Neural crest cell (in vitro differentiated cells): Measurements from ENCODE around the gene HEPHL1. TPM values are rescaled to one million over a fixed set of nuclear protein-coding genes. Genes with fewer than 3 reads are reported as not detected.
A peak's percentile ranks its signal among the peaks of the same experiment; 100 is the strongest.

Experiments
- DNase-seq: peaks from one replicate; pipeline ENCODE4 v3.0.0; 2021; ENCODE audit warnings: low read depth, mixed read lengths, low spot score
- H3K27ac Mint-ChIP-seq: one replicate; pipeline ENCODE4 v1.8.0; 2021; ENCODE audit warnings: mild to moderate bottlenecking, mixed read lengths; ENCODE audit not compliant: unreplicated experiment
- H3K27me3 Mint-ChIP-seq: 2 replicates; pipeline ENCODE4 v1.8.0; 2021; ENCODE audit warnings: low read depth, mild to moderate bottlenecking, mixed read lengths
- H3K36me3 Mint-ChIP-seq: 2 replicates; pipeline ENCODE4 v1.8.0; 2021; ENCODE audit warnings: low read depth, mild to moderate bottlenecking, mixed read lengths
- H3K4me1 Mint-ChIP-seq: 2 replicates; pipeline ENCODE4 v1.8.0; 2021; ENCODE audit warnings: mixed read lengths
- H3K4me3 Mint-ChIP-seq: one replicate; pipeline ENCODE4 v1.8.0; 2021; ENCODE audit warnings: mild to moderate bottlenecking, mixed read lengths
- H3K9me3 Mint-ChIP-seq: 2 replicates; pipeline ENCODE4 v1.8.0; 2021; ENCODE audit warnings: mixed read lengths
- total RNA-seq: library from RNA; stranded (reverse); gene quantifications from 2 replicates; pipeline ENCODE4 v1.2.1, GENCODE V29; 2021
- TF ChIP-seq, protein P1 (sequence below): fragments of 200-600 bp; sonication (generic); conservative IDR thresholded peaks from 2 replicates; pipeline ENCODE4 v1.5.0; 2021; ENCODE audit warnings: antibody characterized with exemption, mild to moderate bottlenecking

HEPHL1 gene
- total RNA-seq, 1 donor from 2014 or later = not detected

DNA sequence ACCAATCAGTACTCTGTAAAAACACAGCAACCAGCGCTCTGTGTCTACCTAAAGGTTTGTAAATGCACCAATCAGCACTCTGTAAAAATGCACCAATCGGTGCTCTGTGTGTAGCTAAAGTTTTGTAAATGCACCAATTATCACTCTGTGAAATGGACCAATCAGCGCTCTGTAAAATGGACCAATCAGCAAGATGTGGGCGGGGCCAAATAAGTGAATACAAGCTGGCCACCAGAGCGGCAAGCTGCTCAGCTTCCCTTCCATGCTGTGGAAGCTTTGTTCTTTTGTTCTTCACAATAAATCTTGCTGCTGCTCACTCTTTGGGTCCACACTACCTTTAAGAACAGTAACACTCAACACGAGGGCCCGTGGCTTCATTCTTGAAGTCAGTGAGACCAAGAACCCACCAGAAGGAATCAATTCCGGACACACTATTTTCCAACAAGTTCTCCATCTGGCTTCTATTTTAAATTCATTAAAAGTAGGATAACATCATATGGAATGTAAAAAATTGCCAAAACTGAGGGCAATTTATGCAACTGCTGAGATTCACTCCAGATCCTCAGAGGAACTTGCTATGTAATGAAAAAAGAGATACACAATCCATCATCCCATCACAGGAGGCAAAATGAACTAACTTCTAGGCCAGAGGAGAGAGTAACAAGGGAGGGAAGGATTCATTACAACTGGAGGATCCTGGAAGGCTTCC is 104.4 kb downstream of the HEPHL1 start:
- Mint-ChIP-seq H3K9me3 (no peaks in the 10 kb centered on the region), H3K36me3 (no peaks in the 10 kb centered on the region), H3K4me1 (peaks cover 16% of the 10 kb centered on the region), H3K27me3 (no peaks in the 10 kb centered on the region), H3K4me3 (peak overlapping the region; percentile 58), H3K27ac (no peak overlapping the region)
- DNase-seq = no peak
- TF ChIP-seq, protein P1, sequence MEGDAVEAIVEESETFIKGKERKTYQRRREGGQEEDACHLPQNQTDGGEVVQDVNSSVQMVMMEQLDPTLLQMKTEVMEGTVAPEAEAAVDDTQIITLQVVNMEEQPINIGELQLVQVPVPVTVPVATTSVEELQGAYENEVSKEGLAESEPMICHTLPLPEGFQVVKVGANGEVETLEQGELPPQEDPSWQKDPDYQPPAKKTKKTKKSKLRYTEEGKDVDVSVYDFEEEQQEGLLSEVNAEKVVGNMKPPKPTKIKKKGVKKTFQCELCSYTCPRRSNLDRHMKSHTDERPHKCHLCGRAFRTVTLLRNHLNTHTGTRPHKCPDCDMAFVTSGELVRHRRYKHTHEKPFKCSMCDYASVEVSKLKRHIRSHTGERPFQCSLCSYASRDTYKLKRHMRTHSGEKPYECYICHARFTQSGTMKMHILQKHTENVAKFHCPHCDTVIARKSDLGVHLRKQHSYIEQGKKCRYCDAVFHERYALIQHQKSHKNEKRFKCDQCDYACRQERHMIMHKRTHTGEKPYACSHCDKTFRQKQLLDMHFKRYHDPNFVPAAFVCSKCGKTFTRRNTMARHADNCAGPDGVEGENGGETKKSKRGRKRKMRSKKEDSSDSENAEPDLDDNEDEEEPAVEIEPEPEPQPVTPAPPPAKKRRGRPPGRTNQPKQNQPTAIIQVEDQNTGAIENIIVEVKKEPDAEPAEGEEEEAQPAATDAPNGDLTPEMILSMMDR = no peak

DNA sequence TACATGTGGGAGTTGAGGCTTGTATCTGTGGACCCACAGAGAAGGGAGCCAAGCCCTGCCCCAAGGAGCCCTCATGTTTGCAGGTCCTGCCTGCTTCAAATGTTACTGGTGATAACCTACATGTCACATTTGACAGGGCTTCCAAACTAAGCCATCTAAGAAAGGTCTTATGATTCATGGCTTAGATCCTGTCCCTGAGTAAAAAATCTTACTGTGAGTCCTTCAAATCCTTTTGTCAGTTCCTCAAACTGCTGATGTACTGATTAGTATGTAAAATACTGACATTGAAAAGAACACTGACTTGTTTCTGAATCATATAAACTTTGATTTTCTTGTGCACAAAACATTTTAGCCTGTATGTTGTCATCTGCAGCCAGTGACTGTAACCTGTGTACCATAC is 106.5 kb downstream of the HEPHL1 start:
- peak overlapping the region; percentile 100 for H3K27ac Mint-ChIP-seq
- H3K27me3 Mint-ChIP-seq = no peaks in the 10 kb centered on the region
- TF ChIP-seq, protein P1 = no peak
- H3K9me3 Mint-ChIP-seq = no peaks in the 10 kb centered on the region
- H3K36me3 Mint-ChIP-seq = no peaks in the 10 kb centered on the region
- no peak for DNase-seq
- no peak overlapping the region for H3K4me3 Mint-ChIP-seq
- peaks cover 16% of the 10 kb centered on the region for H3K4me1 Mint-ChIP-seq

DNA sequence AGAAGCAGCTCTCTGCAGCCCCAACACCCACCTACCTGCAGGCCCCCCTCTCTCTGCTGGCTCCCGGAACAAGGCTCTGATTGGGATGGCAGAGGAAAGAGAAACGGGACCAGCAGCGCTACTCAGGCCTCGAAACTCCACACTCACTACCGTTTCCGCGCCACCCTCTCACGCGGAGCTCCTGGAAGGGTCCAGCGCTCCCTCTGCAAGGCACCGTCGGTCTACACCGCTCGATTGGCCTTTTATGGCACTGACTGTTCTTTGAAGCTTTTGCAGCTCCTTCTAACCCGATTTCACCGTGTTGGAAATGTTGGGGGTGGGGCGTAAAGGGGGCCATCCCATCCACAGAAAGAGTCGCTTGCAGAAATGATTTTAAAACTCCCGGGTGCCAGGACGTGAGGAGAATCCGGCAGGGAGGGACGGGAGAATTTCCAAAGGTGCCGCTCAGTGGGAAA is 107.2 kb downstream of the HEPHL1 start:
- Mint-ChIP-seq H3K9me3 (no peaks in the 10 kb centered on the region), H3K27me3 (no peaks in the 10 kb centered on the region), H3K27ac (peak overlapping the region; percentile 100), H3K4me3 (no peak overlapping the region), H3K4me1 (peaks cover 18% of the 10 kb centered on the region), H3K36me3 (no peaks in the 10 kb centered on the region)
- DNase-seq = no peak
- TF ChIP-seq, protein P1 = no peak

DNA sequence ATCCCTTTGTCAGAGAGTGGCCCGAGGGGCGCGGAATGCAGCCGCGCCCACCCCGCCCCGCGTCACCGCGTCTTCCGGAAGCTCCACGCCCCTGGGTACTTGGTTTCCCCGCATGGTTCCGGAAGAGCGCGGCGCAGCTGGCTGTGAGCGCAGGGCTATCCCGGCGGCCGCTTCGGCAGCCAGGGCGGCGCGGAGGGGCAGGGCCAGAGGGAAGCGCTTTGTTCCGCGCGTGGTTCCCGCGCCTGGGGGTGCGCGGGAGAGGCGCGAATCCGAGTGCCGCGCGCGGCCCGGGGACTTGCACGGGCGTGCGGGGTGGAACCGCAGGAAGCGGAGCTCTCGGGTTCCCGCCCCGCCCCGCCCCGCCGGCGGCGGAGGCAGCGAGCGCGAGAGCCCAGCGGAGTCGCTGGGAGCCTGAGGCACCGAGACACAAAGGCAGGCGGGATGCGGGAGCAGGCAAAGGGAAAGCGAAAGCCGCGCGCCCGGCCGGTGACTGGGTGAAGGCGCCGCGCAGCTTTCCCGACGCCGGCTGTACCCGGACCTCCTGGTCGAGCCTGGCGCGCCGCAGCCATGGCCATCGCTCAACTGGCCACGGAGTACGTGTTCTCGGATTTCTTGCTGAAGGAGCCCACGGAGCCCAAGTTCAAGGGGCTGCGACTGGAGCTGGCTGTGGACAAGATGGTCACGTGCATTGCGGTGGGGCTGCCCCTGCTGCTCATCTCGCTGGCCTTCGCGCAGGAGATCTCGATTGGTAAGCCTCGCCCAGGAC is 107.8 kb downstream of the HEPHL1 start, which contains the start of gene PANX1:
Gene PANX1, plus strand, starts transcription at position 96 of the 766 bp plus-strand sequence. Its CDS starts 472 bp downstream, at position 568.
- no peak within 1 kb of the TSS for H3K4me3 Mint-ChIP-seq

DNA sequence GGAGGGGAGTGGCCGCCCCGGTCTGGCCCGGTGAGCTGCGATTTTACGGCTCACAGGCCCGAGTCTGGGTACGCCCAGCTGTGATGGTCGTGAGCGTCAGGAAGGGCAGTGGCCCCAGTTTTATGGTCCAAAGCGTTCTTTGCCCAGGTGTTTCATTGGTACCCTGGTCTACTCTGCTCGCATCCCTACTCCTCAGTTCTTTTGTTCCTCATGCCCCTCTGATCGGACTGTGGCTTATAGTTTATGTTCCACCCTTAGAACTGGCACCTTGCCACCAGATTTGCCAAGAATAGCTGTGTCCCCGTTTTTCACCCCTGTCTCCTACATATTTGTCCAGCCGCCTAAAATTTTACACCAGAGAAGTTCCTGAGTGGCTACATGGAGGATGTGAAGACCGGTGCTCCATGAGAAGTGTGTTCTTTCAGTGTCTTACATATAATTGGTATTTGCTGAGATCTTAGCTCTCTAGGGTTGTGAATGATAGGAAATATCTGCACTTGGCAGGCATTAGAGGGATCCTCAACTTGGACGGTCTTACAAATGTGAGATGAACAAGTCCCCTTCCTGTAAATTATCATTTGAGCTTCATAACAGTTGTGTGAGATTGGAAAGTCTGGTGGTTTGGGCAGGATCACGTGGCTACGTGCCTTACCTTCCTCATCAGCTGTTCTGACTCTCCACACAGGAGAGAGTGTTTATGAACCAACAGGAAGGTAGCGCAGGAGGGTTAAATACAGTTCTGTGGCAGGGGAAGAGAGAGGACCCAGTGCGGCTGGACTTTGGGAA is 108.6 kb downstream of the HEPHL1 start:
- TF ChIP-seq, protein P1 = no peak
- no peak overlapping the region for H3K27ac Mint-ChIP-seq
- DNase-seq = no peak
- no peak overlapping the region for H3K4me3 Mint-ChIP-seq
- no peaks in the 10 kb centered on the region for H3K9me3 Mint-ChIP-seq
- H3K4me1 Mint-ChIP-seq = peaks cover 28% of the 10 kb centered on the region
- no peaks in the 10 kb centered on the region for H3K36me3 Mint-ChIP-seq
- no peaks in the 10 kb centered on the region for H3K27me3 Mint-ChIP-seq

More for the DNA sequence above, 107.8 kb downstream of the HEPHL1 start, which contains the start of gene PANX1:
- Mint-ChIP-seq H3K9me3 (no peaks in the 10 kb centered on the region), H3K4me1 (peaks cover 24% of the 10 kb centered on the region), H3K36me3 (no peaks in the 10 kb centered on the region), H3K27me3 (no peaks in the 10 kb centered on the region), H3K27ac (peak within 1 kb of the TSS; percentile 100)
- TF ChIP-seq, protein P1 = no peak
- DNase-seq = peak; percentile 70
